T-cell (primary cell): ENCODE data around the gene AQP7. TPM values are rescaled to one million over a fixed set of nuclear protein-coding genes. Genes with fewer than 3 reads are reported as not detected.

Experiments used
- ATAC-seq, 4 experiments: fragments of 200-7000 bp in 3 of 4; fragments of 150-1000 bp in 1 of 4; cut with Tn5 transposase; replicated peaks in 1 of 4; 1 replicate in 3 of 4; 2 replicates in 1 of 4; pipeline ENCODE4 v1.10.0; 2021; ENCODE audit warnings: moderate library complexity in 3 of 4, mild to moderate bottlenecking in 2 of 4, moderate number of reproducible peaks in 1 of 4
- CTCF ChIA-PET, 2 donors: fragments of 300-600 bp; sonication (Branson Sonifier 250); formaldehyde crosslinking; loops; one replicate each; lab custom pipeline; 2022; ENCODE audit warnings: antibody characterized with exemption in 2 of 2; lab: Charles Lee
- POLR2A ChIA-PET, 2 donors: fragments of 300-600 bp; sonication (Branson Sonifier 250); formaldehyde crosslinking; loops; one replicate each; lab custom pipeline; 2022; ENCODE audit warnings: antibody characterized with exemption in 2 of 2; lab: Charles Lee
- DNase-seq, 35 experiments: peaks; one replicate each; pipeline versions ENCODE4 v3.0.0 to v3.0.0-alpha.2; 2013 to 2023
- H3K27ac ChIP-seq: one replicate; pipeline ENCODE4 v1.5.1; 2013; ENCODE audit warnings: low read length
- H3K27me3 ChIP-seq, 2 experiments: replicated peaks in 1 of 2; 1 replicate in 1 of 2; 2 replicates in 1 of 2; pipeline versions ENCODE4 v1.6.1 to v1.7.0; 2013; ENCODE audit warnings: low read length in 1 of 2, mixed read lengths in 1 of 2; ENCODE audit not compliant: control insufficient read depth in 2 of 2, insufficient read depth in 2 of 2; ENCODE audit errors: extremely low read depth in 1 of 2
- H3K36me3 ChIP-seq, 2 donors: 1 replicate in 1 of 2; 2 replicates in 1 of 2; pipeline versions ENCODE4 v1.6.1 to v1.7.0; 2013; ENCODE audit warnings: low read length in 1 of 2; ENCODE audit not compliant: control insufficient read depth in 2 of 2, insufficient read depth in 1 of 2; ENCODE audit errors: extremely low read depth in 1 of 2
- H3K4me1 ChIP-seq, 2 experiments: 1 replicate in 1 of 2; 2 replicates in 1 of 2; pipeline versions ENCODE4 v1.6.1 to v1.7.0; 2013; ENCODE audit warnings: low read length in 2 of 2, mixed read lengths in 1 of 2; ENCODE audit not compliant: insufficient read depth in 2 of 2, control insufficient read depth in 1 of 2; ENCODE audit errors: extremely low read depth in 1 of 2
- H3K4me3 ChIP-seq, 2 donors: 1 replicate in 1 of 2; 2 replicates in 1 of 2; pipeline versions ENCODE4 v1.5.1 to v1.7.0; 2013; ENCODE audit warnings: mild to moderate bottlenecking in 2 of 2, low read length in 1 of 2, moderate library complexity in 1 of 2; ENCODE audit not compliant: control insufficient read depth in 1 of 2; ENCODE audit errors: extremely low read depth in 1 of 2
- H3K9me3 ChIP-seq: 2 replicates; pipeline ENCODE4 v1.7.0; 2013
- H3K27ac Mint-ChIP-seq, 2 donors: one replicate each; pipeline ENCODE4 v1.8.0; 2020 to 2021; ENCODE audit warnings: mild to moderate bottlenecking in 2 of 2, mixed read lengths in 2 of 2
- H3K27me3 Mint-ChIP-seq, 2 donors: one replicate each; pipeline ENCODE4 v1.8.0; 2021 to 2022; ENCODE audit warnings: mixed read lengths in 2 of 2
- H3K36me3 Mint-ChIP-seq: one replicate; pipeline ENCODE4 v1.8.0; 2021; ENCODE audit warnings: mixed read lengths
- H3K4me1 Mint-ChIP-seq, 3 donors: one replicate each; pipeline ENCODE4 v1.8.0; 2020 to 2022; ENCODE audit warnings: mixed read lengths in 3 of 3, mild to moderate bottlenecking in 1 of 3
- H3K4me3 Mint-ChIP-seq, 3 donors: one replicate each; pipeline ENCODE4 v1.8.0; 2020 to 2022; ENCODE audit warnings: mild to moderate bottlenecking in 3 of 3, mixed read lengths in 3 of 3, moderate library complexity in 3 of 3
- H3K9me3 Mint-ChIP-seq, 3 donors: one replicate each; pipeline ENCODE4 v1.8.0; 2020 to 2022; ENCODE audit warnings: mixed read lengths in 3 of 3
- WGBS: methylation state at CpG from one replicate; pipeline ENCODE4 v1.1.5; 2013; ENCODE audit warnings: missing lambda C conversion rate; ENCODE audit not compliant: insufficient coverage; 5-methylcytosine and 5-hydroxymethylcytosine counted together
- total RNA-seq, 35 experiments: library from RNA in 6 of 35; stranded (reverse) in 6 of 35; fragments of 120-200 nt in 1 of 35; gene quantifications; one replicate each; pipeline versions ENCODE4 v1.2.1 to v1.2.4 and lab custom pipeline; 2013 to 2026

The AQP7 gene
- total RNA-seq, 5 donors from 2014 or later (not counting 1 experiment from before 2014, with no cell fraction given): 0.20 to 1.4 (median 0.44) TPM

GRCh38 chr9:33440609-33441008 lies 38.2 kb upstream of the AQP7 start:
- H3K4me3 ChIP-seq: no peak overlapping the region
- peaks cover 22 to 39% of the 10 kb centered on the region in 2 donors for H3K36me3 ChIP-seq
- Mint-ChIP-seq H3K27me3 (no peaks in the 10 kb centered on the region), H3K27ac (peak overlapping the region; percentile 23 to 53), H3K4me3 (no peak overlapping the region), H3K9me3 (no peaks in the 10 kb centered on the region), H3K36me3 (peaks cover 26% of the 10 kb centered on the region), H3K4me1 (peaks cover 29 to 52% (median 38%) of the 10 kb centered on the region in 3 donors)
- no peaks in the 10 kb centered on the region for H3K9me3 ChIP-seq
- ChIA-PET POLR2A (no interaction called here), CTCF (no interaction called here)
- 100% methylated on average over 1 of the region's 1 CpG for WGBS
- H3K4me1 ChIP-seq: peaks cover 7 to 31% of the 10 kb centered on the region in 2 experiments
- no peak for DNase-seq
- no peaks in the 10 kb centered on the region for H3K27me3 ChIP-seq
- no peak for ATAC-seq
- H3K27ac ChIP-seq: no peak overlapping the region

GRCh38 chr9:33440204-33440603 lies 37.8 kb upstream of the AQP7 start:
- ChIA-PET POLR2A (no interaction called here), CTCF (no interaction called here)
- H3K4me3 ChIP-seq: no peak overlapping the region
- H3K4me1 ChIP-seq: peaks cover 3 to 27% of the 10 kb centered on the region in 2 experiments
- peak overlapping the region; percentile 53 to 64 for H3K27ac Mint-ChIP-seq
- no peak overlapping the region for H3K27ac ChIP-seq
- no peaks in the 10 kb centered on the region for H3K9me3 ChIP-seq
- 97% methylated on average over 4 of the region's 7 CpGs for WGBS
- peaks cover 22 to 39% of the 10 kb centered on the region in 2 donors for H3K36me3 ChIP-seq
- H3K4me3 Mint-ChIP-seq: no peak overlapping the region
- H3K27me3 ChIP-seq: no peaks in the 10 kb centered on the region
- DNase-seq (no peak), ATAC-seq (no peak)
- H3K36me3 Mint-ChIP-seq: peaks cover 26% of the 10 kb centered on the region
- peaks cover 25 to 48% (median 34%) of the 10 kb centered on the region in 3 donors for H3K4me1 Mint-ChIP-seq
- H3K27me3 Mint-ChIP-seq: no peaks in the 10 kb centered on the region
- H3K9me3 Mint-ChIP-seq: no peaks in the 10 kb centered on the region

GRCh38 chr9:33439731-33440130 lies 37.4 kb upstream of the AQP7 start:
- peaks cover 0 to 23% of the 10 kb centered on the region in 2 experiments for H3K4me1 ChIP-seq
- ATAC-seq (no peak), DNase-seq (no peak)
- 78% methylated on average over 3 of the region's 6 CpGs for WGBS
- no peaks in the 10 kb centered on the region for H3K9me3 ChIP-seq
- Mint-ChIP-seq H3K27ac (peak overlapping the region; percentile 55 to 64), H3K4me1 (peaks cover 20 to 43% (median 29%) of the 10 kb centered on the region in 3 donors), H3K9me3 (no peaks in the 10 kb centered on the region), H3K4me3 (no peak overlapping the region), H3K27me3 (no peaks in the 10 kb centered on the region), H3K36me3 (peaks cover 26% of the 10 kb centered on the region)
- H3K27me3 ChIP-seq: no peaks in the 10 kb centered on the region
- H3K4me3 ChIP-seq: no peak overlapping the region
- H3K27ac ChIP-seq: no peak overlapping the region
- ChIA-PET POLR2A (no interaction called here), CTCF (no interaction called here)
- H3K36me3 ChIP-seq: peaks cover 22 to 36% of the 10 kb centered on the region in 2 donors

- POLR2A ChIA-PET: no interaction called here
- no peak for DNase-seq
- no peaks in the 10 kb centered on the region for H3K27me3 Mint-ChIP-seq
Observed at GRCh38 chr9:33438926-33439680, 36.7 kb upstream of the AQP7 start.

GRCh38 chr9:33437898-33438297 lies 35.5 kb upstream of the AQP7 start:
- Histone ChIP-seq H3K9me3 (no peaks in the 10 kb centered on the region), H3K27ac (no peak overlapping the region), H3K4me3 (no peak overlapping the region), H3K36me3 (peaks cover 17 to 22% of the 10 kb centered on the region in 2 donors), H3K27me3 (no peaks in the 10 kb centered on the region), H3K4me1 (peaks cover 0 to 4% of the 10 kb centered on the region in 2 experiments)
- Mint-ChIP-seq H3K4me3 (no peak overlapping the region), H3K36me3 (peaks cover 23% of the 10 kb centered on the region), H3K4me1 (peaks cover 9 to 31% (median 15%) of the 10 kb centered on the region in 3 donors), H3K27me3 (no peaks in the 10 kb centered on the region), H3K9me3 (no peaks in the 10 kb centered on the region), H3K27ac (peak overlapping the region; percentile 36 to 76)
- 100% methylated on average over 1 of the region's 1 CpG for WGBS
- CTCF ChIA-PET: interaction anchor here (0.8 to 1.4 kb wide), 2 partner anchors 18 to 151 kb away, joined by 3 to 5 read pairs; no protein-coding TSS in a partner anchor
- POLR2A ChIA-PET: interaction anchor here in 1 of 2 donors (0.7 kb wide), 1 partner anchor 88 kb away, joined by 4 read pairs; no protein-coding TSS in a partner anchor
- DNase-seq: no peak
- ATAC-seq: no peak

More at GRCh38 chr9:33438926-33439680, 36.7 kb upstream of the AQP7 start:
- CTCF ChIA-PET: no interaction called here
- no peaks in the 10 kb centered on the region for H3K27me3 ChIP-seq
- peaks cover 0 to 16% of the 10 kb centered on the region in 2 experiments for H3K4me1 ChIP-seq
- ATAC-seq: no peak
- WGBS: 95% methylated on average over 4 of the region's 7 CpGs
- H3K36me3 ChIP-seq: peaks cover 22 to 34% of the 10 kb centered on the region in 2 donors
- H3K9me3 Mint-ChIP-seq: no peaks in the 10 kb centered on the region
- H3K4me1 Mint-ChIP-seq: peaks cover 14 to 39% (median 24%) of the 10 kb centered on the region in 3 donors
- no peak overlapping the region for H3K27ac ChIP-seq
- H3K4me3 Mint-ChIP-seq: no peak overlapping the region
- H3K9me3 ChIP-seq: no peaks in the 10 kb centered on the region
- peaks cover 23% of the 10 kb centered on the region for H3K36me3 Mint-ChIP-seq
- H3K27ac Mint-ChIP-seq: no peak overlapping the region
- no peak overlapping the region for H3K4me3 ChIP-seq

- POLR2A ChIA-PET: interaction anchor here in 1 of 2 donors (0.6 kb wide), 1 partner anchor 47 kb away, joined by 4 read pairs; no protein-coding TSS in a partner anchor
Observed at GRCh38 chr9:33437205-33437604, 34.8 kb upstream of the AQP7 start.

More at GRCh38 chr9:33437205-33437604, 34.8 kb upstream of the AQP7 start:
- peaks cover 13 to 16% of the 10 kb centered on the region in 2 donors for H3K36me3 ChIP-seq
- peaks cover 9 to 28% (median 12%) of the 10 kb centered on the region in 3 donors for H3K4me1 Mint-ChIP-seq
- H3K4me3 Mint-ChIP-seq: no peak overlapping the region
- H3K27ac ChIP-seq: no peak overlapping the region
- peaks cover 20% of the 10 kb centered on the region for H3K36me3 Mint-ChIP-seq
- H3K9me3 ChIP-seq: no peaks in the 10 kb centered on the region
- peak overlapping the region in 1 of 2 donors; percentile 55 for H3K27ac Mint-ChIP-seq
- CTCF ChIA-PET: interaction anchor here (0.5 to 1.4 kb wide), 3 partner anchors 17 to 444 kb away, joined by 3 to 5 read pairs (median 3); no protein-coding TSS in a partner anchor
- no peaks in the 10 kb centered on the region for H3K4me1 ChIP-seq
- DNase-seq (no peak), ATAC-seq (no peak)
- no peak overlapping the region for H3K4me3 ChIP-seq
- H3K9me3 Mint-ChIP-seq: no peaks in the 10 kb centered on the region
- no peaks in the 10 kb centered on the region for H3K27me3 Mint-ChIP-seq
- WGBS: no CpG with 5 or more reads among the region's 2 CpGs
- no peaks in the 10 kb centered on the region for H3K27me3 ChIP-seq
